ENCODE results near the gene C5orf63. TPM values are rescaled to one million over a fixed set of nuclear protein-coding genes. Genes with fewer than 3 reads are reported as not detected.
A peak's percentile ranks its signal among the peaks of the same experiment; 100 is the strongest.

C5orf63 gene
- total and polyA plus RNA-seq, 9 of the 15 experiments (the other 6 are each of a cell fraction or from before 2014, with no cell fraction given), result 1.8 to 24.6 (median 6.2) TPM

DNA sequence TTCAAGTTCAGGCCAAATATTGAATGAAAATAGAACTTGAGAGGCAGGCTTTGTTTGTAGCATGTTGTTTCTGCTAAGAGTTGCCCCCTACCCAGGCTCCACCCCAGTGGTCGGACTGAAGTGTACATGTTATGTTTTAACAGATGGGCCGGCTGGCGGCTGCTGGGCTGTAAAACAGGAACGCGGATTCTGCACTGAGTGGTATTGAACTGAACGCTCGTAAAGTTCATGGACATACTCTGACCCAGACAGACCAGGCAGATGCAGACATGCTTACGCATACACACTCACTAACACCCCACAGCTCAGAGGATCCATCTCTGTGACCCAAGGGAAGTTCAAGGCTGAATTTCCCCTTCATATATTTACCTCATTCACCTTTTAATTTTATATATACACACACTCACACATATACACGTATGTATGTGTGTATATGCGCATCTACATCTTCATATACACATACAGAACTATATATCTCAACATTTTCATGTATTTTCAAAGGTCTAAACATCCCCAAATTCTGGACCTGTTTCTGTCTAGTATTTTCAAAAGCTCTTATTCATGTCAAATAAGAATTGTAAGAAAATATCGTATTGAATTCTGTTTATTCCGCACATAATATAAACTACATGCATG is 44.4 kb downstream of the C5orf63 start (continued):
- TF ChIP-seq ZNF644 (tag; IDR thresholded peaks at IDR 0.05; ENCODE audit: low read depth) (no peak), ZNF780A (CRISPR knock-in tag; IDR thresholded peaks at IDR 0.05) (no peak), TCF7L2 (IDR thresholded peaks at IDR 0.05; ENCODE audit: low read depth, low read length) (no peak), KLF1 (tag; IDR thresholded peaks at IDR 0.05) (no peak), HIVEP1 (CRISPR knock-in tag; IDR thresholded peaks at IDR 0.05) (no peak), SPI1 (IDR thresholded peaks at IDR 0.05; ENCODE audit: borderline replicate concordance, low read depth, low read length) (peak; percentile 41), MED1 (CRISPR knock-in tag; IDR thresholded peaks at IDR 0.05; ENCODE audit: borderline replicate concordance) (no peak), RNF2 (IDR thresholded peaks at IDR 0.05) (no peak), NELFE (IDR thresholded peaks at IDR 0.05; ENCODE audit: insufficient read depth, insufficient read length) (no peak), CHD1 (IDR thresholded peaks at IDR 0.05; ENCODE audit: low read length) (no peak), SMAD1 (IDR thresholded peaks at IDR 0.05; ENCODE audit: low read depth, low read length, partially characterized antibody) (no peak), NRF1 (conservative IDR thresholded peaks at IDR 0.05 in 1 of 2, IDR thresholded peaks at IDR 0.05 in 1 of 2) (peak in 1 of 2 experiments; percentile 39; a peak in 1 of 4 replicates), ILF3 (IDR thresholded peaks at IDR 0.05; ENCODE audit: borderline replicate concordance) (no peak), ZNF586 (CRISPR knock-in tag; conservative IDR thresholded peaks at IDR 0.05) (no peak), ELF4 (CRISPR knock-in tag; IDR thresholded peaks at IDR 0.05) (no peak), ETV1 (tag; conservative IDR thresholded peaks at IDR 0.05; ENCODE audit: low read depth) (no peak), DDX20 (tag; IDR thresholded peaks at IDR 0.05; ENCODE audit: low read depth) (no peak), NCOA2 (IDR thresholded peaks at IDR 0.05; ENCODE audit: partially characterized antibody in 2 of 2) (no peak), NR3C1 (CRISPR knock-in tag; IDR thresholded peaks at IDR 0.05) (no peak), NR2F6 (CRISPR knock-in tag; IDR thresholded peaks at IDR 0.05) (no peak)
- TF ChIP-seq, protein P1, sequence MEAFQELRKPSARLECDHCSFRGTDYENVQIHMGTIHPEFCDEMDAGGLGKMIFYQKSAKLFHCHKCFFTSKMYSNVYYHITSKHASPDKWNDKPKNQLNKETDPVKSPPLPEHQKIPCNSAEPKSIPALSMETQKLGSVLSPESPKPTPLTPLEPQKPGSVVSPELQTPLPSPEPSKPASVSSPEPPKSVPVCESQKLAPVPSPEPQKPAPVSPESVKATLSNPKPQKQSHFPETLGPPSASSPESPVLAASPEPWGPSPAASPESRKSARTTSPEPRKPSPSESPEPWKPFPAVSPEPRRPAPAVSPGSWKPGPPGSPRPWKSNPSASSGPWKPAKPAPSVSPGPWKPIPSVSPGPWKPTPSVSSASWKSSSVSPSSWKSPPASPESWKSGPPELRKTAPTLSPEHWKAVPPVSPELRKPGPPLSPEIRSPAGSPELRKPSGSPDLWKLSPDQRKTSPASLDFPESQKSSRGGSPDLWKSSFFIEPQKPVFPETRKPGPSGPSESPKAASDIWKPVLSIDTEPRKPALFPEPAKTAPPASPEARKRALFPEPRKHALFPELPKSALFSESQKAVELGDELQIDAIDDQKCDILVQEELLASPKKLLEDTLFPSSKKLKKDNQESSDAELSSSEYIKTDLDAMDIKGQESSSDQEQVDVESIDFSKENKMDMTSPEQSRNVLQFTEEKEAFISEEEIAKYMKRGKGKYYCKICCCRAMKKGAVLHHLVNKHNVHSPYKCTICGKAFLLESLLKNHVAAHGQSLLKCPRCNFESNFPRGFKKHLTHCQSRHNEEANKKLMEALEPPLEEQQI (IDR thresholded peaks at IDR 0.05), result 0 out of 2 replicates have a peak, but pooled peaks have one; percentile 45
- TF ChIP-seq, protein P2, sequence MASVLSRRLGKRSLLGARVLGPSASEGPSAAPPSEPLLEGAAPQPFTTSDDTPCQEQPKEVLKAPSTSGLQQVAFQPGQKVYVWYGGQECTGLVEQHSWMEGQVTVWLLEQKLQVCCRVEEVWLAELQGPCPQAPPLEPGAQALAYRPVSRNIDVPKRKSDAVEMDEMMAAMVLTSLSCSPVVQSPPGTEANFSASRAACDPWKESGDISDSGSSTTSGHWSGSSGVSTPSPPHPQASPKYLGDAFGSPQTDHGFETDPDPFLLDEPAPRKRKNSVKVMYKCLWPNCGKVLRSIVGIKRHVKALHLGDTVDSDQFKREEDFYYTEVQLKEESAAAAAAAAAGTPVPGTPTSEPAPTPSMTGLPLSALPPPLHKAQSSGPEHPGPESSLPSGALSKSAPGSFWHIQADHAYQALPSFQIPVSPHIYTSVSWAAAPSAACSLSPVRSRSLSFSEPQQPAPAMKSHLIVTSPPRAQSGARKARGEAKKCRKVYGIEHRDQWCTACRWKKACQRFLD (CRISPR knock-in tag; IDR thresholded peaks at IDR 0.05), result peak; percentile 59; the same call in 1 of the 2 replicates
